Measurements from ENCODE around the gene HDC. TPM values are rescaled to one million over a fixed set of nuclear protein-coding genes. Genes with fewer than 3 reads are reported as not detected.

HDC gene
- total RNA-seq, 1 experiment from 2014 or later = not detected

GRCh38 chr15:50225057-50225456 lies 40.5 kb downstream of the HDC start:
- no peak overlapping the region for H3K4me3 Mint-ChIP-seq (ENCODE audit: unreplicated experiment)
- H3K9me3 Mint-ChIP-seq (ENCODE audit: unreplicated experiment) = no peaks in the 10 kb centered on the region
- no peaks in the 10 kb centered on the region for H3K27me3 Mint-ChIP-seq (ENCODE audit: insufficient read depth, unreplicated experiment)
- ChIA-PET CTCF (interaction anchor here (0.6 kb wide), 1 partner anchor 576 kb away, joined by 3 read pairs; no protein-coding TSS in a partner anchor), POLR2A (interaction anchor here (0.7 to 1.1 kb wide), 2 partner anchors 10 to 18 kb away, joined by 4 read pairs; no protein-coding TSS in a partner anchor)
- no TSS peak for BruUV-seq (replicated peaks)
- no peak for DNase-seq (ENCODE audit: unreplicated experiment)
- no peaks in the 10 kb centered on the region for H3K4me1 Mint-ChIP-seq (ENCODE audit: insufficient read depth, unreplicated experiment)
- no peak overlapping the region for H3K27ac Mint-ChIP-seq (ENCODE audit: low read depth, unreplicated experiment)
- intact Hi-C loops (cut with micrococcal nuclease) = no loop called here
- H3K36me3 Mint-ChIP-seq (ENCODE audit: insufficient read depth, unreplicated experiment) = peaks cover 6% of the 10 kb centered on the region
- TF ChIP-seq CTCF (IDR thresholded peaks at IDR 0.05; ENCODE audit: unreplicated experiment) = no peak

DNA sequence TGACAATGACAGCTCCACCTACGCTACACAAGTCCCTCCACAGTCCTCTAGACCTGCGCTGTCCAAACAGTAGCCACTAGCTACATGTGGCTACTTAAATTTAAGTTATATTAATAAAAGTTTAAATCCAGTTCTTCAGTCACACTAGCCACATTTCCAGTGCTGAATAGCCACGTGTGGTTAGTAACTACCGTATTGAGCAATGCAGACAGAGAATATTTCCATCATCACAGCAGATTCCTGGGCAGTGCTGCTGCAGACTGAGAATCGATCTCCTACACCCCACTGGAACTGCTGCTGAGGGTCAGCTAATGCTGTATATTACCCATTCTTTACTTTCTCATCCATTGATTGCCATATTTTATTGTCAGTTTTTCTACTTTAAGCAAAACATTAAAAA lies 40.9 kb downstream of the HDC start:
- H3K4me1 Mint-ChIP-seq (ENCODE audit: insufficient read depth, unreplicated experiment) = no peaks in the 10 kb centered on the region
- BruUV-seq (replicated peaks) = no TSS peak
- no peak overlapping the region for H3K27ac Mint-ChIP-seq (ENCODE audit: low read depth, unreplicated experiment)
- ChIA-PET CTCF (interaction anchor here (0.6 kb wide), 1 partner anchor 576 kb away, joined by 3 read pairs; no protein-coding TSS in a partner anchor), POLR2A (interaction anchor here (1.1 kb wide), 1 partner anchor 10 kb away, joined by 4 read pairs; no protein-coding TSS in a partner anchor)
- no peaks in the 10 kb centered on the region for H3K27me3 Mint-ChIP-seq (ENCODE audit: insufficient read depth, unreplicated experiment)
- H3K36me3 Mint-ChIP-seq (ENCODE audit: insufficient read depth, unreplicated experiment) = peaks cover 6% of the 10 kb centered on the region
- no peaks in the 10 kb centered on the region for H3K9me3 Mint-ChIP-seq (ENCODE audit: unreplicated experiment)
- no peak overlapping the region for H3K4me3 Mint-ChIP-seq (ENCODE audit: unreplicated experiment)
- TF ChIP-seq CTCF (IDR thresholded peaks at IDR 0.05; ENCODE audit: unreplicated experiment) = no peak
- DNase-seq (ENCODE audit: unreplicated experiment) = no peak
- intact Hi-C loops (cut with micrococcal nuclease) = no loop called here

DNA sequence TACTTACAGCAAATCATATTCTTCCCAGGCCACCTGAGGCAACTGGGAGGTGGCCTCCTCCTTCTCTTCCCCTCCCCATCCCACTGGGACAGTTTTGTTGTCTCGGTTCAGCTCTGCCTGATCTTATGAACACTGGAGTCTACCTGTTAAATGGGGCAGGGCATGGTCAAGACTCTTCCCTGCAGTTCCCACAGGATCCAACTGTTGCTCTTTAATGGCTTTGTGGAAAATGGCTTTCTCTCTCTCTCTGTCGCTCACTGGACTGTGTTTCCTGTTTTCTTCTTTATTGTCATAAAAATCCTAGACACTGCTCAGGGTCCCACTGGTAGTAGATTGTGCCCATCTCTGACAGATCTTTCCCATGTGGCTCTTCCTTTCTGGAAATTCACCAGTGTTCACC lies 43.3 kb downstream of the HDC start:
- Mint-ChIP-seq H3K27me3 (ENCODE audit: insufficient read depth, unreplicated experiment) (no peaks in the 10 kb centered on the region), H3K4me3 (ENCODE audit: unreplicated experiment) (no peak overlapping the region), H3K27ac (ENCODE audit: low read depth, unreplicated experiment) (no peak overlapping the region), H3K36me3 (ENCODE audit: insufficient read depth, unreplicated experiment) (no peaks in the 10 kb centered on the region), H3K4me1 (ENCODE audit: insufficient read depth, unreplicated experiment) (no peaks in the 10 kb centered on the region), H3K9me3 (ENCODE audit: unreplicated experiment) (no peaks in the 10 kb centered on the region)
- POLR2A ChIA-PET = no interaction called here
- no peak for DNase-seq (ENCODE audit: unreplicated experiment)
- BruUV-seq (replicated peaks) = no TSS peak
- intact Hi-C loops (cut with micrococcal nuclease) = no loop called here
- TF ChIP-seq CTCF (IDR thresholded peaks at IDR 0.05; ENCODE audit: unreplicated experiment) = no peak
- CTCF ChIA-PET = no interaction called here

- CTCF ChIA-PET = interaction anchor here (0.7 to 1.0 kb wide), 2 partner anchors 14 to 539 kb away, joined by 4 read pairs; no protein-coding TSS in a partner anchor
- no peak for TF ChIP-seq CTCF (IDR thresholded peaks at IDR 0.05; ENCODE audit: unreplicated experiment)
- no peak overlapping the region for H3K27ac Mint-ChIP-seq (ENCODE audit: low read depth, unreplicated experiment)
- intact Hi-C loops (cut with micrococcal nuclease) = no loop called here
- peak; percentile 41 for DNase-seq (ENCODE audit: unreplicated experiment)
- no peaks in the 10 kb centered on the region for H3K4me1 Mint-ChIP-seq (ENCODE audit: insufficient read depth, unreplicated experiment)
- H3K9me3 Mint-ChIP-seq (ENCODE audit: unreplicated experiment) = no peaks in the 10 kb centered on the region
- H3K36me3 Mint-ChIP-seq (ENCODE audit: insufficient read depth, unreplicated experiment) = no peaks in the 10 kb centered on the region
- no TSS peak for BruUV-seq (replicated peaks)
- no peak overlapping the region for H3K4me3 Mint-ChIP-seq (ENCODE audit: unreplicated experiment)
- no peaks in the 10 kb centered on the region for H3K27me3 Mint-ChIP-seq (ENCODE audit: insufficient read depth, unreplicated experiment)
- POLR2A ChIA-PET = interaction anchor here (0.6 to 0.7 kb wide), 2 partner anchors 916 to 1602 kb away, joined by 3 to 5 read pairs; no protein-coding TSS in a partner anchor
Observed at GRCh38 chr15:50219820-50220219, 45.7 kb downstream of the HDC start.

Data from MCF 10A (cell line).